Adrenal gland (tissue), 5 donors: ENCODE results near the gene ST3GAL3.

Experiments
- POLR2A ChIP-seq, 2 donors: fragments of 450-650 bp; IDR thresholded peaks; one replicate each; pipeline ENCODE4 v1.6.1; 2017; ENCODE audit warnings: antibody characterized with exemption in 2 of 2, mild to moderate bottlenecking in 2 of 2, moderate library complexity in 1 of 2
- TF ChIP-seq, protein P1 (sequence below), 6 experiments: fragments of 450-650 bp in 4 of 6; fragments of 200-600 bp in 2 of 6; sonication (generic) in 1 of 6; IDR thresholded peaks; 1 replicate in 5 of 6; 2 replicates in 1 of 6; pipeline versions ENCODE4 v1.5.1 to v1.8.0; 2016 to 2021; ENCODE audit warnings: antibody characterized with exemption in 6 of 6, mild to moderate bottlenecking in 2 of 6, moderate library complexity in 1 of 6
- donor health status: DM: no; HTN: no; CAD: no.

DNA sequence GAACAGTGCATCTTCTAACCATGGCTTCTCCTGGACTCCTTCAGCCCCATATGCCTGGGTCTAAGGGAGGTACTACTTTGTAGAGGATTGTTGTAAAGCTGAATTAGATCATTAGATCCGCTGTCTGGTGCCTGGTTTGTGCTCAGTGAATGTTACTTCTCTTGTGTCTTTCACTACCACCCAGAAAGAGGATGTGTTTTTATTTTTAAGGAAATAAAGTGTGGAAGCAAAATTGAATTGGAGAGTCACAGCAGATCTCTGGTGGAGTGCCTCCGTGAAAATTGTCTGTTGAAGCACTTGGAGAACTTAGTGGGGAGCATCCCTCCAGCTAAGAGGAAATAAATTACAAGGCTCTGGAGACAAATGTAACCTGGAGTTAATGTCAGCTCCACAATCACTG is 124.5 kb downstream of the ST3GAL3 start:
- TF ChIP-seq, protein P1, sequence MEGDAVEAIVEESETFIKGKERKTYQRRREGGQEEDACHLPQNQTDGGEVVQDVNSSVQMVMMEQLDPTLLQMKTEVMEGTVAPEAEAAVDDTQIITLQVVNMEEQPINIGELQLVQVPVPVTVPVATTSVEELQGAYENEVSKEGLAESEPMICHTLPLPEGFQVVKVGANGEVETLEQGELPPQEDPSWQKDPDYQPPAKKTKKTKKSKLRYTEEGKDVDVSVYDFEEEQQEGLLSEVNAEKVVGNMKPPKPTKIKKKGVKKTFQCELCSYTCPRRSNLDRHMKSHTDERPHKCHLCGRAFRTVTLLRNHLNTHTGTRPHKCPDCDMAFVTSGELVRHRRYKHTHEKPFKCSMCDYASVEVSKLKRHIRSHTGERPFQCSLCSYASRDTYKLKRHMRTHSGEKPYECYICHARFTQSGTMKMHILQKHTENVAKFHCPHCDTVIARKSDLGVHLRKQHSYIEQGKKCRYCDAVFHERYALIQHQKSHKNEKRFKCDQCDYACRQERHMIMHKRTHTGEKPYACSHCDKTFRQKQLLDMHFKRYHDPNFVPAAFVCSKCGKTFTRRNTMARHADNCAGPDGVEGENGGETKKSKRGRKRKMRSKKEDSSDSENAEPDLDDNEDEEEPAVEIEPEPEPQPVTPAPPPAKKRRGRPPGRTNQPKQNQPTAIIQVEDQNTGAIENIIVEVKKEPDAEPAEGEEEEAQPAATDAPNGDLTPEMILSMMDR (IDR thresholded peaks at IDR 0.05), result no peak
- TF ChIP-seq POLR2A (IDR thresholded peaks at IDR 0.05), result no peak
